ENCODE data around the gene PRMT5.

DNA sequence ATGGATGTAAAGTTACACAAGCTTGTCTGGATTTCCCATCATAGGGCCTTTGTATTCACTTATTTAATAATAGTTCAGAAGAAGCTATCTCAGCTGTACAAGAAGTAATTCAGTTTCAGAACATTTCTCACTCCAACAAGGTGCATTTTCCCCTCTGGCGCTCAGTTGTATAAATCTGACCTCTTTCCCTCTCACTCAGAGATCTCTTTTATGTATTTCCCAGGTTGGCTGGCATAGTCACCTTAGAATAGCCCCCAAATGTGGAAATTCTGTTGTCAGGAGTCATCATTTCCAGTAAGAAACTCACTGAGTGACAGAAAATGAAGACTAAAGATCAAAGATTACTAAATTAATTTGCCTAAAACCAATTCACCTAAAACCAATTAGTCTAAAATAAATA, 42.0 kb upstream of the PRMT5 start:
- TF ChIP-seq, protein P1, sequence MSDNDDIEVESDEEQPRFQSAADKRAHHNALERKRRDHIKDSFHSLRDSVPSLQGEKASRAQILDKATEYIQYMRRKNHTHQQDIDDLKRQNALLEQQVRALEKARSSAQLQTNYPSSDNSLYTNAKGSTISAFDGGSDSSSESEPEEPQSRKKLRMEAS (IDR thresholded peaks at IDR 0.05; ENCODE audit: insufficient read depth, insufficient read length), result no peak
- TF ChIP-seq POLR2A (IDR thresholded peaks at IDR 0.05; ENCODE audit: low read depth, low read length), result no peak
- TF ChIP-seq, protein P2, sequence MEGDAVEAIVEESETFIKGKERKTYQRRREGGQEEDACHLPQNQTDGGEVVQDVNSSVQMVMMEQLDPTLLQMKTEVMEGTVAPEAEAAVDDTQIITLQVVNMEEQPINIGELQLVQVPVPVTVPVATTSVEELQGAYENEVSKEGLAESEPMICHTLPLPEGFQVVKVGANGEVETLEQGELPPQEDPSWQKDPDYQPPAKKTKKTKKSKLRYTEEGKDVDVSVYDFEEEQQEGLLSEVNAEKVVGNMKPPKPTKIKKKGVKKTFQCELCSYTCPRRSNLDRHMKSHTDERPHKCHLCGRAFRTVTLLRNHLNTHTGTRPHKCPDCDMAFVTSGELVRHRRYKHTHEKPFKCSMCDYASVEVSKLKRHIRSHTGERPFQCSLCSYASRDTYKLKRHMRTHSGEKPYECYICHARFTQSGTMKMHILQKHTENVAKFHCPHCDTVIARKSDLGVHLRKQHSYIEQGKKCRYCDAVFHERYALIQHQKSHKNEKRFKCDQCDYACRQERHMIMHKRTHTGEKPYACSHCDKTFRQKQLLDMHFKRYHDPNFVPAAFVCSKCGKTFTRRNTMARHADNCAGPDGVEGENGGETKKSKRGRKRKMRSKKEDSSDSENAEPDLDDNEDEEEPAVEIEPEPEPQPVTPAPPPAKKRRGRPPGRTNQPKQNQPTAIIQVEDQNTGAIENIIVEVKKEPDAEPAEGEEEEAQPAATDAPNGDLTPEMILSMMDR (IDR thresholded peaks at IDR 0.05; ENCODE audit: extremely low read depth in 1 of 2, insufficient read depth in 1 of 2, low read depth in 1 of 2, low read length in 2 of 2), result no peak

Data from endothelial cell of umbilical vein (primary cell).